Hematopoietic multipotent progenitor cell treated with erythropoietin and hydrocortisone succinate and interleukin-3 and kit ligand, for 8 days (in vitro differentiated cells): Measurements from ENCODE around the gene GNA12.
"Not testable (repeated sequence)": the region's sequence is repeated elsewhere in the genome, so short reads cannot be mapped to it uniquely, and the experiment has no call there.

Experiments used
- DNase-seq: peaks from one replicate; pipeline ENCODE4 v3.0.0-alpha.2; 2015

GNA12 gene

GRCh38 chr7:2709553-2710285 is 134.4 kb downstream of the GNA12 start:
- DNase-seq: peak; percentile 65

DNA sequence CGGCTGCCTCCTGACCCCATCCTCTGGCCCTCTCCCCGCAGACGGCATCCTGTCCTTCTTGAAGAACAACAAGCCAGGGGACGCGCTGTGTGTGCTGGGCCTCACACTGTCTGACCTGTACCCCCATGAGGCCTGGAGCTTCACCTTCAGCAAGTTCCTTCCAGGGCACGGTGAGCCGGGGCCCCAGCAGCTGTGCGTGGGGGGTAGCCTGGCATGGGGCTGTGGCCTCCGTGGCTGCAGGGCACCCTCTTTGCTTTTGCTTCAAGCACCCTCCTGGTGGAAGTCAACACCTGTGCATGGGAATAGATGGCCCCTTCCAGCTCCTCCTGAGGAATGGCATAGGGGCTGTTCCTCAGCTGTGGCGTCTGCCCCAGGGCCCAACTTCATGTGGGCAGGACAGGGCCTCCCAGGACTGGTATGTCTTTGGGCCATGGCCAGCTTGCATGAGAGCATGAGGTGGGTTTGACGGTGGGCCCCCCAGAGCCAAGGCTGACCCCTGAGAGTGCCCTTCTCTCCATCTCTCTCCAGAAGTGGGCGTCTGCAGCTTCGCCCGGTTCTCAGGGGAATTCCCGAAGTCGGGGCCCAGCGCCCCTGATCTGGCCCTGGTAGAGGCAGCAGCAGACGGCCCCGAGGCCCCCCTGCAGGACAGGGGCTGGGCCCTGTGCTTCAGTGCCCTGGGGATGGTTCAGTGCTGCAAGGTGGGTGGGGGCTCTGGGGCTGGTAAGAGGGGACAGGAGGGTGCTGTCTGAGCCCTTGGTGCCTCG is 135.4 kb downstream of the GNA12 start:
- DNase-seq: no peak

DNA sequence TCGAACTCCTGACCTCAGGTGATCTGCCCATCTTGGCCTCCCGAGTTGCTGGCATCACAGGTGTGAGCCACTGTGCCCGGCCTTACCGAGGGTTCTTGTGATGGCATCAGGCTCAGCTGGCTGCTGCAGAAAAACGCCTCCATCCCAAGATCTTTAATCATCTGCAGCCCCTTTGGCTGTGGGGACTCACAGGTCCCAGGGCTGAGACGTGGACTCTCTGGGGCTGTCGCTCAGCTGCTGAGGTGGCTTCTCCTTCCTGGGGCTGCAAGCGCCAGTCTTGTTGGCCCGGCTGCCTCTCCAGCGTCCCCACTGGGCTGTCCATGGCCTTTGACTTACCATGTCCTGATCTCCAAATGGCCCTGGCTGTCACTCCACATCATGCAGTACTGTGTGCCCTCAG is 136.1 kb downstream of the GNA12 start:
- DNase-seq: no peak

DNA sequence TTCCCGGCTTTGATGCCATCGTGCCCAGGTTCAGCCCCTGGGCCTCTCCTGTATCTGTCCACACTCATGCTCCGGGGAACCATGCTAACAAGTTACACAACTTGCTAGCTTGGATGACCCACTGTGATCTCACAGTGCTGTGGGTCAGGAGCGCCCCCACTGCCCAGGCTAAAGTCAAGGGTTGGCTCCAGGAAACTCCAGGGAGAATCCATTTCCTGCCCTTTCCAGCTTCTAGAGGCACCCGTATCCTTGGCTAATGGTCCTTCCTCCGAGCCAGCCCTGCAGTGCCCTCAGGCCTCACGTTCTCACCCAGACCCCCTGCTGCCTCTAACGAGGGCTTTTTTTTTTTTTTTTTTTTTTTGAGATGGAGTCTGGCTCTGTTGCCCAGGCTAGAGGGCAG is 136.6 kb downstream of the GNA12 start:
- DNase-seq: no peak

- DNase-seq: no peak
These were observed 137.4 kb downstream of the GNA12 start for GRCh38 chr7:2706685-2707126.

GRCh38 chr7:2705371-2706096 is 138.6 kb downstream of the GNA12 start:
- no peak for DNase-seq

DNA sequence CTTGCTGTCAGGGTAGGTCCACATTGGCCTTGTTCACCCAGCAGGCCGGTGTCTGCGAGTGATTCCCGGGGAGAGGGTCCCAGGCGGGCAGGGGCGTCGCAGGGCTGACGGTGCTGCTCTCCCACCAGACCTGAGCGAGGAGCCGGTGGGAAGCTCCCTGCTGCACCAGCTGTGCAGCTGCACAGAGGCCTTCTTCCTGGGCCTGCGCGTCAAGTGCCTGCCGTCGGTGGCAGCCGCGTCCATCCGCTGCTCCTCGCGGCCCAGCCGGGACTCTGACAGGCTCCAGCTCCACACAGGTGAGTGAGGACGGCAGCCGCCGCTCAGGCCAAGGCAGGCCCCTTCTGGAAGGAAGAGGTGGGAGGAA is 141.5 kb downstream of the GNA12 start:
- no peak for DNase-seq

DNA sequence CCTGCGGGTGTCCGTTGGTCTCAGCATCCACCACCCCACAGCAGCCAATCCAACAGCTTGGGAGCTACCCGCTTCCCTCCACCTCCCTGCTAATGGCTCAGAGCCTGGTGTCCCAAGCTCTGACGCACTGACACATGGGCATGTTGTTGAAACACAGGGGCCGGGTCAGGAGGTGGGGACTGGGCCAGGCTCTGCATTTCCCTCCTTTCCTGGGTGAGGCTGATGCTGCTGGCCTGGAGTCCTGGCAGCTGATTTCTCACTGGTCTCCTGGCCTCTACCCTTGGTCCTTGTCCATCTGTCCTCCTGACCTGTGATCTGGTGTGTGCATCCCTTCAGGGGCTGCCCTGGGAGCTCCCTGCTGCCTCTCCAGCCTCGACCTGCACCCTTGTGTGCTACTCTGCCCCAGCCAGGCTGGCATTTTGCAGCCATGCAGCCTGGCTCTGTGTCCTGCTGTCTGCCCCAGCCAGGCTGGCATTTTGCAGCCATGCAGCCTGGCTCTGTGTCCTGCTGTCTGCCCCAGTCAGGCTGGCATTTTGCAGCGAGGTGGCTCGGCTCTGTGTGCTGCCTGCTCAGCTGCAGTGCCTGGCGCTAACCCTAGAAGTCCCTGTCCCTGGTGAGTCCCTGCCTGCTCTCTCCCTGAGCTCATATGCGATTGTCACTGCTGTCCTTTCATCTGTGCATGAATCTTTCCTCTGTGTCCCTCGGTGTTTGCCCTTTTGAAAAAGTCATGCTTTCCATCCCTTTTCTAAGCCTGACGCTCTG is 142.1 kb downstream of the GNA12 start:
- no peak for DNase-seq

GRCh38 chr7:2701424-2701823 is 142.7 kb downstream of the GNA12 start:
- DNase-seq: no peak

- no peak for DNase-seq
These were observed 143.8 kb downstream of the GNA12 start for GRCh38 chr7:2700141-2700850.

DNA sequence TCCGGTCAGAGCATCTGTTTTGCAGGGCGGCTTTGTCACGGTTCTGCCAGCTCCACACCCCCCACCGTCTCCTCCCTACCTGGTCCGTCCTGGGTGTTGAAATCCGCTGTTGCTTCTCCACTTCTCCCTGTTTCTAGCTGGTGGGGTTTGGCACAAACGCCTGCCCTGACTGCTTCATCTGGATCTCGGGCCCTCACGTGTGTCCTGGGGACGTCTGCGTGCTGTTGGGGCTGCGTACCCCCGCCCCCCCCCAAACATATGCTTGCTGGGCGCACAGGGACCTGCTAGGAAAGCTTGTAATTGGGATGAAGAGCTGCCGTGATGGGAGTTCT is 144.9 kb downstream of the GNA12 start:
- no peak for DNase-seq

DNA sequence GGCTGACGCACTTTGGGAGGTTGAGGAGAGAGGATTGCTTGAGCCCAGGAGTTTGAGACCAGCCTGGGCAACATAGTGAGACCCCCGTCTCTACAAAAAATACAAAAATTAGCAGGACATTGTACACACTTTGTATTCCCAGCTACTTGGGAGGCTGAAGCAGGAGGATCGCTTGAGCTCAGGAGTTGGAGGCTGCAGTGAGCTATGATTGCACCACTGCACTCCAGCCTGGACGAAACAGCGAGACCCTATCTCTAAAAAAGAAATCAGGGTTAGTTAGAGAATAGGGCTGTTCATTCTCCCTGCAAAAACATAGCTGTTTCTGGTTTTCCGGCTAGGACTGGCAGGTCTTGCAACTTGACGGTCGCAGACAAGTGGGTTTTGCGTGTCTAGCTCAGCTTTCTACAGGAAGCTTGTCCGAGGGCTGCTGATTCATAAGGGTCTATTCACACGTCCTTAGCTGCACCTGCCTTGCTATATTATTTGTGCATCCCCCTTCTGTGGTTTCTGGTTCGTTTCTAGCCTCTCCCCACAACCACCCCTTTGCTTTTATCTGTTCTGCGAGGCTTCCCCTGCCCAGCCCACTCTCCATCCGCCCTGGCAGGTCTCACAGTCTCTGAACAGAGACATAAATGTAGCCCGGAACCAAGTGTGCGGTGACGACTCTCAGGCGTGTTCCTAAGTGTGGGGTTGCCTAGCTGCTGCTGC is 145.4 kb downstream of the GNA12 start:
- peak; percentile 62 for DNase-seq

GRCh38 chr7:2694122-2694436 is 150.0 kb downstream of the GNA12 start:
- DNase-seq: not testable (repeated sequence)

- DNase-seq: not testable (repeated sequence)
These were observed 150.5 kb downstream of the GNA12 start for GRCh38 chr7:2693420-2694121.

- DNase-seq: no peak
These were observed 151.6 kb downstream of the GNA12 start for GRCh38 chr7:2692543-2692942.

DNA sequence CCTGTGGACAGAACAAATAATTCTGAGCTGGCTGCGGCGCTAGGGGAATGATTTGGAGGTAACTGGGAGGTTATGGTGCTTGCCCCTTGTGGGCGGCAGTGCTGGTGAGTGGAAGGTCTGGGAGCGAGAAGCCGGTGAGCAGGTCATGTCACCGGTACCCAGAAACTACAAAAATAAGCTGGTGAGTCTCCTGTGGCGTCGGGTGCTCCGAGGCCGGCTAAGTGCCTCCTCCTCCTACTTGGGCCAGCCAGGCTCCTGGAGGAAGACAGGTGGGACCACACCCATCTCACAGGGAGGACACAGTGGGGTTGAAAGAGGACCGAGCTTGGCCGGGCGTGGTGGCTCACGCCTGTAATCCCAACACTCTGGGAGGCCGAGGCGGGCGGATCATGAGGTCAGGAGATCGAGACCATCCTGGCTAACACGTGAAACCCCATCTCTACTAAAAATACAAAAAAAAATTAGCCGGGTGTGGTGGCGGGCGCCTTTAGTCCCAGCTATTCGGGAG is 152.1 kb downstream of the GNA12 start:
- not testable (repeated sequence) for DNase-seq

DNA sequence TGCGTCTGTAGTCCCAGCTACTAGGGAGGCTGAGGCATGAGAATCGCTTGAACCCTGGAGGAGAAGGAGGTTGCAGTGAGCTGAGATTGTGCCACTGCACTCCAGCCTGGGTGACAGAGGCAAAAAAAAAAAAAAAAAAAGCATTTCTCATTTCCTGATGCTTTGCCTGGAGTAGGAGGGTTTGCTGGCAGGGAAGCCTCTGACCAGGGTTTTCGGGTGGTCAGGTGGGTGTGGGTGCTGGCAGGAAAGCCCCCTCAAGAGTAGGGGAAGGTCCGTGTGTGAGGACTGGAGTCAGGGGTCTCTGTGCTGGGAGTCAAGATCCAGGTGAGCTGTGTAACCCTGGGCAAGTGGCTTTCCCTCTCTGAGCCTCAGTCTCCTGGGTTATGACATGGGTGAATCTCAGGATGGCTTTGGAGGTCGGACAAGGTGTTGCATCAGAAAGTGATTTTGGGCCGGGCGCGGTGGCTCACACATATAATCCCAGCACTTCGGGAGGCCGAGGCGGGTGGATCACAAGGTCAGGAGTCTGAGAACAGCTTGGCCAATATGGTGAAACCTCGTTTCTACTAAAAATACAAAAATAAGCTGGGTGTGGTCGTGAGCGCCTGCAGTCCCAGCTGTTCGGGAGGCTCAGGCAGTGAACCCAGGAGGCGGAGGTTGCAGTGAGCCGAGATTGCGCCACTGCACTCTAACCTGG is 152.9 kb downstream of the GNA12 start:
- no peak for DNase-seq

DNA sequence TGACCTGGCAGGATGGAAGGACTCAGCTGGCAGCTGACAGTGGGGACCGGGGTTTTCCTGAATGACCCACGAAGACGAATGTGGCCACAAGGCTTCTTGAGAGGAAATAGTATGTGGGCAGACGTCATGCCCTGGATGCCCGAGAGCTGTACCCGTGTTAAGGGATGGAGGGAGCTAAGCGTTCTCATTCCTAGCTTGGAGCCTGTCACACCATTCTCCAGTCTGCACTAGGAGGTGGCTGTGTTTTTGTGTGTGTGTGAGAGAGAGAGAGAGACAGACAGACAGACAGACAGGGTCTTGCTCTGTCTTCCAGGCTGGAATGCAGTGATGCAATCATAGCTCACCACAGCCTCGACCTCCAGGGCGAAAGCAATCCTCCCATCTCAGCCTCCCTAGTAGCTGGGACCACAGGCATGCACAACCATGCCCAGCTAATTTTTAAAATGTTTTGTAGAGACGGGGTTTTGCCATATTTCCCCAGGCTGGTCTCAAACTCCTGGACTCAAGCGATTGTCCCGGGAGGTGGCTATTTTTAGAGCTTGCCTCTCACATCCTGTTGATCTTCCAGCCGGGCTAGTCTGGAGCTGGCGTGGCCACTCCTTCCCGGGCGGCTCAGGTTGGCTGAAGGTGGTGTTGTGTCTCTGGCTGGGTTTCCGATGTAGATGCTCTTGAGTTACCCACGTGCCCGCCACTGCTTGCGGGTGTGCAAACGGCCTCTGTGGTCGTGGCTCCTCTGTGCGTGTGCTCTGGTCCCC is 154.0 kb downstream of the GNA12 start:
- no peak for DNase-seq

GRCh38 chr7:2689343-2689847 is 154.7 kb downstream of the GNA12 start:
- no peak for DNase-seq
